Kidney (tissue), 14 donors: ENCODE measurements around the gene TSSC4. TPM values are rescaled to one million over a fixed set of nuclear protein-coding genes. Genes with fewer than 3 reads are reported as not detected.

ENCODE experiments used
- DNase-seq, 5 donors: peaks; one replicate each; pipeline ENCODE4 v3.0.0-alpha.2; 2013 to 2020
- FAIRE-seq: peaks from 2 replicates; lab custom pipeline; 2012; peaks lifted over from hg19 to GRCh38; lab: Jason Lieb, UNC
- H3K27ac ChIP-seq, 2 donors: one replicate each; pipeline ENCODE4 v1.7.0; 2013; ENCODE audit warnings: low read depth in 2 of 2, low read length in 2 of 2, inconsistent platforms in 1 of 2
- H3K27me3 ChIP-seq: one replicate; pipeline ENCODE4 v1.7.1; 2013; ENCODE audit warnings: low read length, inconsistent platforms; ENCODE audit not compliant: control insufficient read depth, insufficient read depth
- H3K36me3 ChIP-seq, 3 donors: one replicate each; pipeline versions ENCODE4 v1.7.0 to v1.7.1; 2013; ENCODE audit warnings: low read length in 3 of 3, control low read depth in 1 of 3, inconsistent platforms in 1 of 3; ENCODE audit not compliant: insufficient read depth in 3 of 3, control insufficient read depth in 2 of 3
- H3K4me1 ChIP-seq, 3 donors: one replicate each; pipeline versions ENCODE4 v1.7.0 to v1.7.1; 2013; ENCODE audit warnings: low read length in 3 of 3, inconsistent platforms in 1 of 3, low read depth in 1 of 3; ENCODE audit not compliant: control insufficient read depth in 2 of 3, insufficient read depth in 2 of 3
- H3K4me3 ChIP-seq, 3 donors: one replicate each; pipeline versions ENCODE4 v1.7.0 to v1.8.1; 2013; ENCODE audit warnings: low read length in 3 of 3, control low read depth in 1 of 3, inconsistent platforms in 1 of 3
- H3K9ac ChIP-seq, 3 donors: one replicate each; pipeline versions ENCODE4 v1.7.0 to v1.7.1; 2013; ENCODE audit warnings: low read length in 3 of 3, control low read depth in 1 of 3, inconsistent platforms in 1 of 3
- H3K9me3 ChIP-seq, 3 donors: one replicate each; pipeline versions ENCODE4 v1.7.0 to v1.7.1; 2013; ENCODE audit warnings: low read length in 3 of 3, control low read depth in 1 of 3, inconsistent platforms in 1 of 3; ENCODE audit not compliant: control insufficient read depth in 2 of 3, insufficient read depth in 1 of 3
- intact Hi-C: fragments of 100-400 bp; cut with DNase I; formaldehyde crosslinking; loops from one replicate; pipeline ENCODE4 v1.11.1; 2022
- polyA plus RNA-seq: library from polyadenylated mRNA; stranded (reverse); fragments of 350-450 nt; fragmentation: Illumina TruSeq; extraction: RNeasy Lipid Tissue Mini Kit (QIAGEN cat#74804); gene quantifications from one replicate; pipeline ENCODE4 v1.2.3, GENCODE V29; 2014; ENCODE audit warnings: low read depth, low replicate concordance; ENCODE audit not compliant: insufficient read depth
- total RNA-seq: library from RNA; stranded (reverse); fragmentation: NEBNext Ultra II Directional; extraction: Animal tissue kit (Norgen Biotek cat#: 25700); gene quantifications from one replicate; pipeline ENCODE4 v1.2.1, GENCODE V29; 2021
- TF ChIP-seq, protein P1 (sequence below): IDR thresholded peaks from 3 replicates; pipeline ENCODE4 v1.5.1; 2012; ENCODE audit warnings: mild to moderate bottlenecking, moderate library complexity, borderline replicate concordance; ENCODE audit not compliant: insufficient read depth; ENCODE audit errors: extremely low read depth
- donor health status: control.
- donor health status: control.
- donor health status: control.
- donor health status: control.
- donor health status: control.
- donor health status: DM: yes; HTN: yes; CAD: no.
- donor health status: Normal renal cell carcinoma (clear cell type).

The TSSC4 gene
- total and polyA plus RNA-seq, 2 donors from 2014 or later: 42.3 to 51.4 TPM

DNA sequence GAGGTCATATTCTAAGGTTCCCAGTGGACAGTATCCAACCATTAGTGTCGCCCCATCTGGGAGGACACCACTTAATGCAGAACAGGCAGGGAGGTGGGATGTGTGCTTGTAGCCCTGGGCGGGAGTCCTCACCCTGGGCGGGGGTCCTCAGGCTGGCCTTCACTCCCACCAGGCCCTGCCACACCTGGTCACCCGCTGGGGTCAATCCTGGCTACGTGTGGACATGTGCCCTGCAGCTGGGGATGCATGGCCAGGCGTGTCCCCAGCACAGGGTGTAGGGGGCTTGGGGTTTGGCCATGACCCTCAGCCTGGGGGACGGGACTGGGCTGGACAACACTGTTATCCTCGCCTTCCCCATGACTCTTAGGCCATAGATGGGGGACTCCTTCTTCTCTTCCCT lies 25.0 kb downstream of the TSSC4 start:
- H3K27ac ChIP-seq: no peak overlapping the region
- intact Hi-C loops: loop anchor here (5.0 to 10.0 kb wide), 2 partner anchors 107 to 459 kb away; partner anchors contain the start of gene CDKN1C
- DNase-seq (peak in 1 of 5 donors; percentile 71), FAIRE-seq (no peak)
- no peak overlapping the region for H3K4me3 ChIP-seq
- TF ChIP-seq, protein P1, sequence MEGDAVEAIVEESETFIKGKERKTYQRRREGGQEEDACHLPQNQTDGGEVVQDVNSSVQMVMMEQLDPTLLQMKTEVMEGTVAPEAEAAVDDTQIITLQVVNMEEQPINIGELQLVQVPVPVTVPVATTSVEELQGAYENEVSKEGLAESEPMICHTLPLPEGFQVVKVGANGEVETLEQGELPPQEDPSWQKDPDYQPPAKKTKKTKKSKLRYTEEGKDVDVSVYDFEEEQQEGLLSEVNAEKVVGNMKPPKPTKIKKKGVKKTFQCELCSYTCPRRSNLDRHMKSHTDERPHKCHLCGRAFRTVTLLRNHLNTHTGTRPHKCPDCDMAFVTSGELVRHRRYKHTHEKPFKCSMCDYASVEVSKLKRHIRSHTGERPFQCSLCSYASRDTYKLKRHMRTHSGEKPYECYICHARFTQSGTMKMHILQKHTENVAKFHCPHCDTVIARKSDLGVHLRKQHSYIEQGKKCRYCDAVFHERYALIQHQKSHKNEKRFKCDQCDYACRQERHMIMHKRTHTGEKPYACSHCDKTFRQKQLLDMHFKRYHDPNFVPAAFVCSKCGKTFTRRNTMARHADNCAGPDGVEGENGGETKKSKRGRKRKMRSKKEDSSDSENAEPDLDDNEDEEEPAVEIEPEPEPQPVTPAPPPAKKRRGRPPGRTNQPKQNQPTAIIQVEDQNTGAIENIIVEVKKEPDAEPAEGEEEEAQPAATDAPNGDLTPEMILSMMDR: no peak
- no peaks in the 10 kb centered on the region for H3K9me3 ChIP-seq
- H3K27me3 ChIP-seq: no peaks in the 10 kb centered on the region
- no peaks in the 10 kb centered on the region for H3K4me1 ChIP-seq
- no peaks in the 10 kb centered on the region for H3K36me3 ChIP-seq
- no peak overlapping the region for H3K9ac ChIP-seq

DNA sequence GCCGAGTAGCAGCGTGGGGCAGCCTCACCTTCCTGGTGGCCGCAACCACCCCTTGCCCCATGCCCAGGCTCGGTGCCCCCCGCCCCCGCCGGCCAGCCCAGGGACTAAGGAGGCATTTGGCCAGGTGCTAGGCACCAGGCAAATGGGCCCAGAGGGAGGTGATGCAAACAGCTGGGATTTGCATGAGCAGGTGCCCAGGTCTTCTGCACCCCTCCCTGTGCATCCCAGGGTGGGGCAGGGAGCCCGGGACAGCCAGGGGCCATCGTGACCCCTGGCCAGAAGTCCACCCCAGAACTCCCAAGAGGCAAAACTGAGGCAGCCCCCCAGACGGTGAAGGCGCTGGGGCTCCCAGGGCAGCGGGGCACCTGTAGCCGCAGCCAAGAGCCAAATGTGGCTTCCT lies 25.7 kb downstream of the TSSC4 start:
- Histone ChIP-seq H3K27me3 (no peaks in the 10 kb centered on the region), H3K9me3 (no peaks in the 10 kb centered on the region), H3K36me3 (no peaks in the 10 kb centered on the region), H3K4me1 (no peaks in the 10 kb centered on the region), H3K9ac (no peak overlapping the region), H3K4me3 (no peak overlapping the region), H3K27ac (no peak overlapping the region)
- TF ChIP-seq, protein P1: no peak
- FAIRE-seq (no peak), DNase-seq (peak in 1 of 5 donors; percentile 71)
- intact Hi-C loops: loop anchor here (5.0 to 10.0 kb wide), 2 partner anchors 106 to 459 kb away; partner anchors contain the start of gene CDKN1C

DNA sequence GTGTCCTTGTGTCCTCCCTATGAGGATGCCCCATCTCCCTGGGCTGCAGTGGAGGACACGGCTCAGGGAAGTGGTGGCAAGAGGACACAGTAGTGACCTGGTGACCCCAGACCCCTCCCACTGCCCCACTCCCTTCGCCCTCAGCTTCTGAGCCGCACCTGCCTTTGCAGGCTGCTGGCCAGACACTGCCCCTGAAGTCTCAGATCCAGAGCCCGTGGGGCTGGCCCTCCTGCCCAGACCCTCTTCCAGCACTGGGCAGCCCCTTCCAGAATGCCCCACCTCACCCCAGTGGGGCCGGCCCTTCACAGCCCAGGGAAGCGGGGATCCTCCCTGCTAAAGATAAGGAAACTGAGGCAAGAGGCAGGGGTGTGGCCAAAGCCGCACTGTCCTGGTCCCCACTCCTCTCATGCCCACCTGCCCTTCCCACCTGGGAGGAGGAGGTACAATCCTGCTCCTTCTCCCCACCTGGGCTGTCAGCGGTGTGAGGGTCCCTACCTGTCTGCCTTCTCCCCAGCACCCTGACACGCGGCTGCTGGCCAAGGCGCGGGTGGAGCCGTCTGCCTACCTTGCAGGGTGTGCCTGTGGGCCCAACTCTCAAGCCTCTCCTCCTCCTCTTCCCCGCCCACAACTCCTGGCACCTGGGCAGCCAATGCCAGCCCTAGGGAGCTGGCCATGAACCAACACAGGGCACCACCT lies 26.4 kb downstream of the TSSC4 start:
- TF ChIP-seq, protein P1: no peak
- no peak overlapping the region for H3K9ac ChIP-seq
- intact Hi-C loops: loop anchor here (5.0 to 10.0 kb wide), 2 partner anchors 105 to 458 kb away; partner anchors contain the start of gene CDKN1C

More for the DNA sequence above, 26.4 kb downstream of the TSSC4 start:
- DNase-seq (peak in 1 of 5 donors; percentile 85), FAIRE-seq (no peak)
- H3K4me3 ChIP-seq: no peak overlapping the region
- H3K4me1 ChIP-seq: no peaks in the 10 kb centered on the region
- no peaks in the 10 kb centered on the region for H3K36me3 ChIP-seq
- H3K27me3 ChIP-seq: no peaks in the 10 kb centered on the region
- H3K9me3 ChIP-seq: no peaks in the 10 kb centered on the region
- no peak overlapping the region for H3K27ac ChIP-seq
